Urinary bladder (tissue), 4 donors: Measurements from ENCODE around the gene SPA17. TPM values are rescaled to one million over a fixed set of nuclear protein-coding genes. Genes with fewer than 3 reads are reported as not detected.
A peak's percentile ranks its signal among the peaks of the same experiment; 100 is the strongest.

Experiments used
- DNase-seq: peaks from one replicate; pipeline ENCODE4 v3.0.0-alpha.2; 2015; ENCODE audit errors: extremely low spot score
- H3K27ac ChIP-seq: one replicate; pipeline ENCODE4 v1.5.1; 2013; ENCODE audit warnings: low read depth, mild to moderate bottlenecking, moderate library complexity
- H3K36me3 ChIP-seq: one replicate; pipeline ENCODE4 v1.6.1; 2013; ENCODE audit warnings: mild to moderate bottlenecking, moderate library complexity; ENCODE audit not compliant: insufficient read depth
- H3K4me1 ChIP-seq: one replicate; pipeline ENCODE4 v1.6.1; 2013; ENCODE audit warnings: mild to moderate bottlenecking, moderate library complexity; ENCODE audit not compliant: insufficient read depth
- H3K4me3 ChIP-seq: one replicate; pipeline ENCODE4 v1.5.1; 2013; ENCODE audit warnings: low read depth, low read length
- WGBS: extraction: QIAGEN DNeasy Blood & Tissue Kit; methylation state at CpG from one replicate; pipeline ENCODE4 v1.1.7; 2013; 5-methylcytosine and 5-hydroxymethylcytosine counted together
- polyA plus RNA-seq: library from polyadenylated mRNA; stranded (reverse); fragments of 200-250 nt; gene quantifications from one replicate; pipeline ENCODE4 v1.2.3, GENCODE V29; 2013
- total RNA-seq: library from RNA; depleted of rRNA; stranded (reverse); fragments of >200 nt; gene quantifications from one replicate; pipeline ENCODE4 v1.2.3, GENCODE V29; 2014
- donor health status: healthy with polysubstance abuse.
- donor health status: healthy.

The SPA17 gene
- total and polyA plus RNA-seq, 2 donors = 4.4 to 5.7 TPM

DNA sequence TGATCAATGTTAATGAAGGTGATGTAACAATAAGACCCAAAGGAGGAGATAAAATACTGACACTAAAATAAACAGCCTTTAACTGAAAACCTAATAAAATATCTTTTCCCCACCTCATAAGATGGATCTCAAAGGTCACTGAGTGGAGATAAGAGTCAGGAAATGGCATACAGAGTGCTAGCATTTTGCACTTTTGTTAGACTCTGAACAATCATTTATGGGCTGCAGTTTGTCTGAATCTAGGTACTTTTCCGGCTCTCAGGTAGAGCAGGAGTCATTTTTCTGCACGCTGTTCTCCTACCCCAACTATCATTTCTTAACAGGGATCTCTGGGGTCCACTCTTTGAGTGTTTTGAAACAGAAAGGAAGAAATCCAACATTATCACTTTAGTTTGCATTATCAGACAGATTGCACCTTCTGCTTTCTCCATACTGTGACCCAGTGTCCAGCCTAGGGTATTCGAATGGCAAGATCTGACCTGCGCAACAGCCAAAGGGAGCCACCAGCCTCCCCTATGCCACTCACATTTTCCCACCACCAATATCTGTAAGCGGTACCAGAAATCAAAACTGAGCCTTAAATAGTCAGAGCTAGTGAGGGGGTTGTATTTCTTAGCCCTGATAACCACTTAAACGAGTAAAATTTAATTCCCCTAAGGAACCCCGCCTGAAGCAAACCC is 1.0 kb upstream of the SPA17 start:
- Histone ChIP-seq H3K4me1 (no peaks in the 10 kb centered on the region), H3K27ac (peak overlapping the region; percentile 51), H3K36me3 (no peaks in the 10 kb centered on the region), H3K4me3 (peak overlapping the region; percentile 78)
- no peak for DNase-seq
- 55% methylated on average over 7 of the region's 7 CpGs for WGBS

DNA sequence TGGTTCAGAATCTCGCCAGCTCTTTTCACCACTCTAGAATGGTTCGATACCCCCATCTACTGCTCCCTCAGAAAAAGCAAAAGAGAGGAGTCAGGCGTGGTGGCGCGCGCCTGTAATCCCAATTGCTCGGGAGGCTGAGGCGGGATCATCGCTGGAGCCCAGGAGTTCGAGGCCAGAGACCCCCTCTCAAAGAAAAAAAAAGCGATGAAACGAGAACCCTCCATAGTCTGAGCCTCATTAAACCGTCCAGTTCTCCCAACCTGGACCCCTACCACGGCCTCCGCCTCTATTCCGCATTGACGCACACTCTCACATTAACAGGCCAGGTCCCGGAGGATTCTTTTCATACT is 439 bp downstream of the SPA17 start:
- no peaks in the 10 kb centered on the region for H3K4me1 ChIP-seq
- no peaks in the 10 kb centered on the region for H3K36me3 ChIP-seq
- peak overlapping the region; percentile 78 for H3K4me3 ChIP-seq
- no peak for DNase-seq
- peak overlapping the region; percentile 64 for H3K27ac ChIP-seq
- WGBS = 22% methylated on average over 18 of the region's 18 CpGs

DNA sequence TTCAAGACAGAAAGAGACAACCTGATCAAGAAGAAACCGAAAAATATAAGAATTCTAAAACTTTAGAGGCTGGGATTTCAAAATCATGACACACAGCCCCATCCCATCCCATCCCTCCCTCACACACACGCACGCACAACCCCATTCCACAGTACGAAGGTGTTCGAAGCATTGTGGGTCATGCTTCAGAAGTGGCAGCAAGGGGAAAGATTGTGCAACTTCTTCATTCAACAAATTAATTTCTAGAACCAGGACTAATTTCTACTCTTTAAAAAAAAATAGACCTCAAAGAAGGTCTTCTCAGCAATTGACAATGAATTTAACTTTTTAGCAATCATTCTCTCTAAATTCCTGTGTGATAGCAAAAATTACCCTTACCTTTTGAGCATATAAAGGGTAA is 867 bp downstream of the SPA17 start:
- Histone ChIP-seq H3K4me3 (no peak overlapping the region), H3K4me1 (no peaks in the 10 kb centered on the region), H3K27ac (no peak overlapping the region), H3K36me3 (no peaks in the 10 kb centered on the region)
- no peak for DNase-seq
- WGBS = 87% methylated on average over 5 of the region's 5 CpGs

DNA sequence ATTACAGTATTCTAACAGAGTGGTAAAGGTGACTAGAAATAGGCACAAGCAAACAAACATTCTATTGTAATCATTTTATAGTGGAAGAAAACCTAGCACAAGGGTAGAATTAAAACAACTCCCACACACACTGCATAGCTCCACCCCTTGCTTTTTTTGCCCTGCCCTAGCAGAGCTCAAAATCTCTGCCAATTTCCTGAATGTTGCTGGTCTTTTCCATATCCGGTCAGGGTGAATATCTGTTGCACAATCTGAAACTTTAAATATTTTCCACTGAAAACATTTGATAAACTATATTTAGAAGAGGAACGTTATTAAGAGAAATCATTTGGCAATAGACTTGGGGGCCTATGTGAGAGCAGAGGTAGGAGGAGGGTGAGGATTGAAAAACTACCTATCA is 2.7 kb downstream of the SPA17 start:
- WGBS = 26% methylated on average over 2 of the region's 2 CpGs
- H3K4me1 ChIP-seq = no peaks in the 10 kb centered on the region
- H3K27ac ChIP-seq = peak overlapping the region; percentile 23
- no peak for DNase-seq
- H3K4me3 ChIP-seq = no peak overlapping the region
- no peaks in the 10 kb centered on the region for H3K36me3 ChIP-seq

DNA sequence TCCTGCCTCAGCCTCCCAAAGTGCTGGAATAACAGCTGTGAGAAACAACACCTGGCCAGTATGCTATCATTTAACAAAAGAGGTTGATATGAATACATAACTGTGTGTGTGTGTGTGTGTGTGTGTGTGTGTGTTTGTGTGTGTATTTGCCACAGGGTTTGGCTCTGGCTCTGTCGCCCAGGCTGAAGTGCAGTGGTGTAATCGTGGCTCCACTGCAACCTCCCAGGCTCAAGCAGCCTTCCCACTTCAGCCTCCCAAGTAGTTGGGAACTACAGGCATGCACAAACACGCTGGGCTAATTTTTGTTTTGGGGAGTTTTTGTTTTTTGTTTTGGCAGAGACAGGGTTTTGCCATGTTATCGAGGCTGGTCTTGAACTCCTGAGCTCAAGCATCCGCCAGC is 4.7 kb downstream of the SPA17 start:
- H3K27ac ChIP-seq = no peak overlapping the region
- WGBS = 82% methylated on average over 5 of the region's 5 CpGs
- H3K4me3 ChIP-seq = no peak overlapping the region
- no peaks in the 10 kb centered on the region for H3K4me1 ChIP-seq
- no peaks in the 10 kb centered on the region for H3K36me3 ChIP-seq
- no peak for DNase-seq

DNA sequence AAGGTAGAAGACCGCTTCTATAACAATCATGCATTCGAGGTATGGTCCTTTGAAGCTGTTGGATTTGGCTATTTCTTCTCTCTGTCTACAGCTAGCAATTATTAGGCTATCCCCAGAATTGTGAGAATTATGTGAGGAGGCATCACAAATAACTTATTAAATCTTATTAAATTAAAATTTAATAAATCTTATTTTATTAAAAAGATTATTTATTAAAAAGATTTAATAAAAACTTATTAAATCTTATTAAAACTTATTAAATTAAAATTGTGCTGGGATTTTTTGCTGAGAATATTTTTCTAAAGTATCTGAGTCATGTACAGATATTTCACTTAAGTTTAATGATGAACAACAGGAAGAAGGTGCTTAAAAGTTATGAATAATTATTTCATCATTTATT is 7.7 kb downstream of the SPA17 start:
- 93% methylated on average over 2 of the region's 2 CpGs for WGBS
- H3K4me1 ChIP-seq = no peaks in the 10 kb centered on the region
- H3K36me3 ChIP-seq = no peaks in the 10 kb centered on the region
- DNase-seq = no peak
- H3K4me3 ChIP-seq = no peak overlapping the region
- H3K27ac ChIP-seq = no peak overlapping the region

DNA sequence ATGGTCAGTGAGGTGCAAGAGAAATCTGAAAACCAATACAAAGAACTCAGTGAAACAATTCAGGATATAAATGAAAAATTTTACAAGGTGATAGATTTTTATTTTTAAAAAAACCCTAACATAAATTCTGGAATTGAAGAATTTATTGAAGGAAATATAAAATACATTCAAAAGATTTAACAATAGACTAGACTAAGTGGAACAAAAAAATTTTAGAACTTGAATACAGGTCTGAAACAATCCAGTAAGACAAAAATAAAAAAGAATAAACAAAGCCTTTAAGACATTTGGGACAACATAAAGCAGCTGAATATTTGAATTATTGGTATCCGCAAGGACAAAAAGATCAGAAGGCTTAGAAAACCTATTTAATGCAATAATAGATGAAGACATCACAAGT is 8.7 kb downstream of the SPA17 start:
- H3K4me3 ChIP-seq = no peak overlapping the region
- 96% methylated on average over 1 of the region's 1 CpG for WGBS

DNA sequence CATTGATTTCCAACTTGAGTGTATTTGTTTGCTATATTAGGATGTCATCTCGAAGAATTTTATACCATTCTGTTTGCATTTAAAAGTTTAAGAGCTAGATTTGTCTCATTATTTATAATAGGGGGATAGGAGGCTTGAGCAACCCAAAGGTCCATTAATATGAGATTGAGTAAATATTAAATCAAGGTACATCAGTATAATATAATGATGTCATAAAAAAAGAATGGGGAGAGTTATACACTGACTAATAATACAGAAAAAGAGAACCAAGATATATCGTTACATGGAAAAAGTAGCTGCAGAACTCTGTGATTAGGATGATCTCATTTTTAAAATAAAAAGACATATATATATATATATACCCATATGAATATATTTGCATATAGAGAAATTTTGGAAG is 19.4 kb downstream of the SPA17 start:
- DNase-seq = no peak
- 89% methylated on average over 2 of the region's 2 CpGs for WGBS
- H3K4me1 ChIP-seq = no peaks in the 10 kb centered on the region
- no peaks in the 10 kb centered on the region for H3K36me3 ChIP-seq
- no peak overlapping the region for H3K27ac ChIP-seq
- no peak overlapping the region for H3K4me3 ChIP-seq

More for the DNA sequence above, 8.7 kb downstream of the SPA17 start:
- no peaks in the 10 kb centered on the region for H3K4me1 ChIP-seq
- H3K36me3 ChIP-seq = no peaks in the 10 kb centered on the region
- no peak for DNase-seq
- no peak overlapping the region for H3K27ac ChIP-seq

DNA sequence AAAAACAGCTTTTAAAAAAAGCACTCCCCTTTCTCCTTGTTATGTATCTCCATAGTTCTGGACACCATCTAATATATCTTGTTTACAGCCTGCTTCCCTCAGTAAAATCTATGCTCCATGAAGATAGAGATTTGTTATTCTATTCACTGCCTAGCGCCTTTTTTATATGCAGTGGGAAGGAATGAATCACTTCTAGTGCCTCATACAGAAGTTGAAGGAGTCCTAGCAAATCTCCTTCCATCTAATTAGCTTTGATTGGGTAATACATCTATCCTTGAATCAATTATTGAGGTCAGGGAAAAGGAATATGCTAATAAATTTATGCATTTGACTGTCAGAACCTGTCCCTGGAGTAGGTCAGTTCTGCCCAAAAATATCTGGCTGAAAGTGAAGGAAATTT is 25.8 kb downstream of the SPA17 start:
- no peak overlapping the region for H3K4me3 ChIP-seq
- no peak overlapping the region for H3K27ac ChIP-seq
- no peaks in the 10 kb centered on the region for H3K36me3 ChIP-seq
- no peak for DNase-seq
- 82% methylated on average over 1 of the region's 1 CpG for WGBS
- no peaks in the 10 kb centered on the region for H3K4me1 ChIP-seq

DNA sequence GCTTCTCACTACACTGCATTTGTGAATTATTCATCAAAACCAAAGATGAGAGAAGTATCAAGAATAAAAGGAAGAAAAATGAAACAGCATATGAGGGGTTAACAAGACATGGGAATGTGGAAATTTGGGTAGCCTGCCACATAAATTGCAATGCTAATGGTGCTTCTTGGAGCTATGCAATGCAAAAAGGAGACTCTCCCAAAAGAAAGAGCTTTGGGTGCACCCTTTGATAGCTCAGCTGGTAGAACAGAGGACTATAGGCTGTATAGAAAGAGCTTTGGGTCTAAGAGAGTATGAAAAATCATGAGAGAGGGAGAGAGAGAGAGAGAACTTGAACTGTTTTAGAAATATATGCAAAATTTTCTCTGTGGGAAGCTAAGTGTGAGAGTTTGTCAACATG is 26.3 kb downstream of the SPA17 start:
- Histone ChIP-seq H3K27ac (no peak overlapping the region), H3K4me3 (no peak overlapping the region), H3K36me3 (no peaks in the 10 kb centered on the region), H3K4me1 (no peaks in the 10 kb centered on the region)
- DNase-seq = no peak

DNA sequence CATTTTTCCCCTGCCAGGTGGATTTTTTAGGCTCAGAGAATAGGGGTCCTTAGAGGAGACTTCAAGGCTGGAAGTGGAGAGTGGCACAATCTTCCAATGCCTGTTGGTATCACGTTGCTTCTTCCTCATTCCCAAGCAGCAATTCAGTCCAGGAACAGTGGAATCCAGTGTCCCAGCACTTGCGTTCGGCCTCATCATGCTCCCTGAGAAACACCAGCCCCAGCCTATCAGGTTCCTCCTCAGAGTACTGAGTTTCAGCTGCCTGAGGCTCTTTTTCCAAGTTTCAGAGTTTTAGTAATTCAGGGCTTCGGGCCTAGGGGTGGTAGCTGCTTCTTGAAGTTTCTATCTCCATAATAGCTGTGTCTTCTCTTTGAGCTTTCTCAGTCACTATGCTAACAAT is 34.1 kb downstream of the SPA17 start:
- Histone ChIP-seq H3K27ac (no peak overlapping the region), H3K4me3 (no peak overlapping the region), H3K4me1 (no peaks in the 10 kb centered on the region), H3K36me3 (no peaks in the 10 kb centered on the region)
- WGBS = 85% methylated on average over 4 of the region's 4 CpGs
- no peak for DNase-seq

DNA sequence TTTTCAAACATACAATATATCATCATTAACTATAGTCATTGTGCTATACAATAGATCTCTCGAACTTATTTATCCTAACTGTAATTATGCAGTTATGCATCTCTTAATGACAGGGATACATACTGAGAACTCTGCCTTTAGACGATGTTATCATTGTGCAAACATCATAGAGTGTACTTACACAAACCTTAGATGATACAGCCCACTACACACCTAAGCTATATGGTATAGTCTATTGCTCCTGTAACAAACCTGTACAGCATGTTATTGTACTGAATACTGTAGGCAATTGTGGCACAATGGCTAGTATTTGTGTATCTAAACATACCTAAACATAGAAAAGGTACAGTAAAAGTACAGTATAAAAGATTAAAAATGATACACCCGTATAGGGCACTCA is 38.7 kb downstream of the SPA17 start:
- no peak for DNase-seq
- Histone ChIP-seq H3K27ac (no peak overlapping the region), H3K36me3 (no peaks in the 10 kb centered on the region), H3K4me3 (no peak overlapping the region), H3K4me1 (no peaks in the 10 kb centered on the region)
- WGBS = 83% methylated on average over 3 of the region's 3 CpGs

DNA sequence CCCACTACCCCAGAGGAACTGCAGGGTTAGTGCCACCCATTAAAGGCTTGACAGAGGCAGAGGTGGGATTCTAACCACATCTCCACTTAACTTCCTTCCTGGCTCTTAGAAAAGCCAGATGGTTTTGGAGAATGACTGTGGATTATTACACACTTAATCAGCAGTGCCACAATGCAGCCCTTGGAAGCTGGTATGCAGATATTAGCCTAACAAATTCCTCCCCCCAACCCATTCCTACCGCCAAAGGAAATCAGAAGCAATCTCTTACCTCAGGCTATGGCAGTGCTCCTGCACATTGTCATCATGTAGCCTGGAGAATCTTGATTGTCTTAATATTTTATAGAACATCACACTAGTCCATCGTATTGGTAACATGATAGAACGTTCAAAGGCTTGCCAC is 42.9 kb downstream of the SPA17 start:
- Histone ChIP-seq H3K27ac (no peak overlapping the region), H3K4me1 (no peaks in the 10 kb centered on the region), H3K36me3 (no peaks in the 10 kb centered on the region), H3K4me3 (no peak overlapping the region)
- WGBS = 51% methylated on average over 3 of the region's 3 CpGs
- no peak for DNase-seq

DNA sequence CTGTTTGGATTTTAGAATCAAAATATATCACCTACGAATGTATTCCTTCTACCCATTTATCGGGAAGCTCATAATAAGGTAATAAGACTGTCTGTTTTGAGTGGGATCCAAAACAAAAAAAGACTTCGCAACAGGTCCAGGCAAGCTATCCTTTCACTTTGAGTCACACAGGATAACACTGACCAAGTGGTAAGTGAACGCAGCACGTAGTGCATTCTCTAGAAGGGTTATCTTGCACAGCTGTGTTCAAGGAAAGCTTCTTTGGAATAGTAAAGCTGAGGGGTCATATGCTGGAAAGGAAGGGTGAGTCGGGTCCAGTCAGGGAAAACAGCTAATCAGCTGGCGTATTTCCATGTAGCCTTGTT is 43.7 kb downstream of the SPA17 start:
- no peaks in the 10 kb centered on the region for H3K36me3 ChIP-seq
- H3K4me1 ChIP-seq = no peaks in the 10 kb centered on the region
- 40% methylated on average over 7 of the region's 7 CpGs for WGBS
- H3K4me3 ChIP-seq = no peak overlapping the region
- DNase-seq = no peak
- H3K27ac ChIP-seq = no peak overlapping the region
